SH-SY5Y (cell line): ENCODE measurements around the gene ANAPC16.

Experiments
- GATA2 ChIP-seq: IDR thresholded peaks from 2 replicates; pipeline ENCODE4 v1.6.1; 2011; ENCODE audit warnings: mild to moderate bottlenecking, low read depth, low read length
- GATA3 ChIP-seq: IDR thresholded peaks from 2 replicates; pipeline ENCODE4 v1.6.1; 2011; ENCODE audit warnings: low read depth, mild to moderate bottlenecking, low read length, moderate library complexity

Gene ANAPC16

DNA sequence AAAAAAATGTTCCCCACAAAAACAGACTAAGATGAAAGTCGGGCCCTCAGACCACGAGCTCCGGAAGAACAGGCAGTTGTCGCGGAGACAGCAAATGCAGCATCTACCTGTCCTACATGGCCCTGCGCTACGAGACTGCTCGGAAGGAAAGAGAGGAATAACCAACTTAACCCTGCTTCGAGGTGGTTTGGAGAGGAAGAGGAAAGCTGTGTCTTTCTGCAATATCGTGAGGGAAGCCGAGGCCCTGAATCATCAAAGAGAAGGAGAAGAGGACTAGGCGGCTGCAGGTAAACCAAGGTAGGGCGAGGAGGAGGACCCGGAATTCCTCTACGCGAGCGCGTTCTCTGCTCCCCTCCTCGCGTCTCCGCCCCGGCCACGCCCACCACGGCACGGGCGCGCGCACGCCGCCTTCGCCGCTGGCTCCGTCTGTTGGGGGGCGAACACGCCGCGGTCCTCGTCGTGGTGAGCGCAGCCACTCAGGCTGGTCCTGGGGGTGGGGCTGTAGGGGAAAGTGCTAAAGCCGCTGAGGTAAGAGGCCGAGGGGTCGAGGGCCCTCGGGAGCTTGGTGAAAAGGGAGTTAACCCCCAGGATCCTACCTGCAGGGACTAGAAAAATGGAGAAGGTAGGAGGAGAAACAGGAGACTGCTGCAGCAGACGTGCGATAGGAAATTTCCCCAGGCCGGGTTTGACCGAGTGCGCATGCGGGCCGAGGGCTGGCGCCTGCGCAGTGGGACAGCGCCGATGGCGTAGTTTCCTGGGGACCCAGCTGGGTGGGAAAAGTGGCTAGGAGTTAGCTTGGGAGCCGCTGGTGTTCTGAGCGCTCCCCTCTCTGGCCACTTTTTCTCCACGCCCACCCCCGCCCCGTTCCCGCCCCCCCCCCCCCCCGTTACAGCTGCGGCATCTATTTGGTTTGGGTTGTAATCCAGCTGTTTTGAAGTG, at the start of gene ANAPC16, which contains the start of gene ASCC1:
TSS of gene ANAPC16 (plus strand) at position 402 of the 939 bp plus-strand sequence. CDS start 7,903 bp downstream, outside the sequence.
TSS of gene ASCC1 (minus strand) at position 666 of the 939 bp plus-strand sequence. CDS start 2,978 bp downstream, outside the sequence.
- TF ChIP-seq GATA2 (peak; percentile 25; the same call in 1 of the 2 replicates), GATA3 (no peak)

DNA sequence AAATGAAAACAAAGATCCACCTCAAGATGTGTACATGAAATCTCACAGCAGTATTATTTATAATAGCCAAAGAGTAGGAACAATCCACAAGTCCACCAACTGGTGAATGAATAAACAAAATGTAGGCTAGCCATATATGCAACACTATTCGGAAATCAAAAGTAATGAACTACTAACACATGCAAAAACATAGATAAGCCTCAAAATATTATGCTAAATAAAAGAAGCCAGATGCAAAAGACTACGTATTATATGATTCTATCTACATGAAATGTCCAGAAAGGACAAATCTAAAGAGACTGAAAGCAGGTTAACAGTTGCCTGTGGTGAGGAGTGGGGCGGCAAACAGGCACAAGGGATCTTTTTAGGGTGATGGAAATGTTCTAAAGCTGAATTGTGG, 48.7 kb upstream of the ANAPC16 start:
- TF ChIP-seq GATA2: no peak
- no peak for TF ChIP-seq GATA3

DNA sequence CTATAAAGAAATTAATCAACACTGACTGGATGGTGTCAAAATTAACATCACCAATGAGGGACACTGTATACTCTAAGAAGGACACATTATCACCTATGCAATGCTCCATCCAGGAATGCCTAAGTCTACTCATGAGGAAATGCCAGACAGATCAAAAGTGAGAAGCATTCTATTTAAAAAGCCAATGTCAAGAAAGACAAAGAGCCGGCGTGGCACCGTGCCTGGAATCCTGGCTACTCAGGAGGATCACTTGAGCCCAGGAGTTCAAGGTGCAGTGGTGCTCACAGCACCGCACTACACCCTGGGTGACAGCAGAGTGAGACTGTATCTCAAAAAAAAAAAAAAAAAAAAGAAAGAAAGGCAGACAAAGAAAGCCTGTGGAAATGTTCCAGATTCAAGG, 45.5 kb upstream of the ANAPC16 start:
- no peak for TF ChIP-seq GATA3
- TF ChIP-seq GATA2: no peak

- TF ChIP-seq GATA2 (no peak), GATA3 (no peak)
Measured at GRCh38 chr10:72170733-72171132, 45.1 kb upstream of the ANAPC16 start.

- TF ChIP-seq GATA2 (no peak), GATA3 (no peak)
Measured at GRCh38 chr10:72171175-72171630, 44.6 kb upstream of the ANAPC16 start.

DNA sequence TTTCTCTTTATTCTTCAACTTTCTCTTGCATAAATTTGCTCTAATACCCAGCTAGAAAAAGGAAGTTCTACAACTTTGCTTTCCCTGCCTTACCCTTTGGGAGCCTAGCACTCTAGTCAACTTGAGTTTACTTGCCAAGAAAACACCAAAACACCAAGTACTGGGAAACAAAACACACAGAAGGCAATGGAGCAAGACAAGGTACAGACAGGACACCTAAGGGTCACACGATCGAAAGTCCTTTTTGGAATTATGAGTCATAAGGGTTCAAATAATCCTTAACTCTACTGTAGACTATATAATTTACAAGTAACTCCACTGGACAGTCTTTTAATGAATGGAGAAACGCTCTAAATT, 42.6 kb upstream of the ANAPC16 start:
- TF ChIP-seq GATA3 (no peak), GATA2 (no peak)

- TF ChIP-seq GATA3: no peak
- TF ChIP-seq GATA2: no peak
Measured at GRCh38 chr10:72173619-72174296, 42.1 kb upstream of the ANAPC16 start.

DNA sequence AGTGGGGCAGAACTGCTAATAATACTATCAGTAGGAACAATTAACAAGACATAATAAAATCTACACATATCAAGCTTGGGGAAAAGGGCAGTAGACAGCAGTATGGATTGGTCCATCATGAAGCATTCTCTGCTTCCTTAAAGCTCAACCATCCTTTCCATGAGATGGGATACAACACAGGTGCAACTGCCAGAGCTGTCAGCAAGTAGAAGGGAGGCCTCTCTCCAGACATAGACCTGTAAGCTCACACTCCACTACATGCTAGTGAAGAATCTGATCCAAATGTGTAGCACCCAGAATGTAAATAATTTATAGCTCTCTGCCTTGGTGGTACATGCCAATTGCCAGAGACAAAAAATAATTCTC, 41.5 kb upstream of the ANAPC16 start:
- TF ChIP-seq GATA3 (no peak), GATA2 (no peak)

DNA sequence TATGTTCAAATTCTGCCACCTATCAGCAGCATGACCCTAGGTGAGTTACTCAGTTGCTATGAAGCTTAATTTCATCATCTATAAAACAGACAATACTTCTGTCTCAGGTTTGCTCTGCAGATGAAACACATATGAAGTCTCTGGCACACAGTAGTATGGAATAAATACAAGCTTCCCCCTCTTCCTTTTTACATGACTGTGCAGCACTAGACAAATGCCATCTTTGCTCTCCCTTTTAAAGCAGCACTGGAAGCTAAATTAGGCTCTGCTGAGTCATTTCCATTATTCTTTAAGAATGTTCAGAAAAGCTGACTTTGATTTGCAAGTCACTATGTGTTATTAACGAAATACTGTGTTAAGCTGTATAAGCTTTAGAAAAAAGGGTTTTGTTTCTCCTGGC, 40.7 kb upstream of the ANAPC16 start:
- TF ChIP-seq GATA3: no peak
- TF ChIP-seq GATA2: no peak

GRCh38 chr10:72176701-72177100, 39.1 kb upstream of the ANAPC16 start:
- TF ChIP-seq GATA3: no peak
- TF ChIP-seq GATA2: no peak

DNA sequence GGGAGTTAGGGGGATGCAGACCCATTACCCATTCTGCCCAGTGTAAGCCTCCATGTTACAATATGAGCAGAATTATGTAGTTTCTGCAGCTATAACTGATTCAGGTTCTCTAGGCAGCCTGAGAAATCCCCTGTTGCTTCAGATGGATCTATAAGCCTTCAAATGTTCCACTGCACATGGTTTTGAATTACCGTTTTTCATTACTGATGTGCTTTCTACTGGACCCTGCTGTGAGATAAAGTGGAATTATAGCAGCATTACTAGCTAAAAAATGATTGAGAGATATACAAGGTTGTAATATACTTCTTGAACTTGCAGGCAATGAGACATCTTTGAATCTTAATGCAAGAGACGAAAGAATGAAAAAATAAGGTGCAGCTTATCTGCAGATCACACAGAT, 38.4 kb upstream of the ANAPC16 start:
- TF ChIP-seq GATA2: no peak
- no peak for TF ChIP-seq GATA3

DNA sequence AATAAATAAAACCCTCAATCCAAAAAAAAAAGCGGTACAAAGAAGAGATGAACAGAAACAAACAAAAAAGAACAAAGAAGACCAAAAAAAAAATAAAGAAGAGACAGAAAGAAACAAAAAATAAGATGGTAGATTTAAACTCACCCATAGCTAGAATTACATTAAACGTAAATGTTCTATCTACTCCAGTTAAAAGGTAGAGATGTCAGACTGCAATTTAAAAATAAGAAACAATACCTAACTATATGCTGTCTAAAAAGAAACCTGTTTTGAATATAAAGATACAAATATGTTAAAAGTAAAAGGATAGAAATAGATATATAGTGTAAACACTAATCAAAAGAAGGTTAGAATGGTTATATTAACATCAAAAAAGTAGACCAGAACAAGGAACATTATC, 31.7 kb upstream of the ANAPC16 start:
- TF ChIP-seq GATA3 (no peak), GATA2 (no peak)

DNA sequence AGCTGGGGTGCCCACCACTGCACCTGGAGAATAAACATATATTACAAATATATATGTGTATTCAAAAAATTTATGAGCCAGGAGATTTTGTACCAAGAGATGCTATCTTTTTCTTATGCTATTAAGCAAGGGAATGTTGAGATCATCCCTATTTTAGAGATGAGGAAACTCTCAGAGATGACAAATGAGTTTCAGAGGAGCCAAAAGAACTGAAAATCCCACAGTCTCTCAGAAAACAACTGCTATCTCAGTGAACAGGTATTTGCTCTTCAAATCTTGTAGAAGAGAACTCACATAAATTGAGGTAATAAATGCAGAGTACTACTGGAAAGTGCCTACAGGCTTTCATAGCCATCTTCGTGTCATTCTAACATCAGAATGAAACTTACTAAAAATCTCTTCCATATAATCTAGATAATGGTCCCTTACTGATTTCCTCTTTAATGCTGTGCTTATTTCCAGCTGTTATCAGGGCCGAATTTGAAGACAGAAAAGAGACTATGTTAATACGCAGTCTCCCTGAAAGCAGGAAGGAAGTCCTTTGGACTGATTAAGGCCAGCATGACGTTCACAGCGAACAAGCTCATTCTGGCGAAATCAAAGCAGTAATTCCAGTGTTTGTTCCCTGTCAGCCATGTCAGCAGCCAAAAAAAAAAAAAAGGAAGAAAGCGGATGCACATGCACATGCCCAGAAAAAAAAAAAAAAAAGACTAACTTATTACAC, 29.4 kb upstream of the ANAPC16 start:
- TF ChIP-seq GATA2 (no peak), GATA3 (no peak)

DNA sequence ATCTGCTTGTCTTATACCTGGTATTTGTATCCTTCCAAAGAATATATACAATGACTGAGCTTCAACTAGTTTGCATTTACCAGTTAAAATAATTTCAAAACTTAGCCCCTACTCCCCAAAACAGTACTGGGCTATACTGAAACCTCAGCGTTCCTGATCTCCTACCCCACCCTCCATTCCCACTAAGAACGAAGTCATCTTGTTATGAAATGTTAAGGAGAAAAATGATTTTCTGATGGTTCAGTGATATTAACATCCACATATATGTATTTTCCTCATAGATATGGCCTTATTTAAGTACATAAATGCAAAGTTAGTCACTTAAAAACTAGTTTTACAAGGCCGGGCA, 28.9 kb upstream of the ANAPC16 start:
- TF ChIP-seq GATA2 (no peak), GATA3 (no peak)
